Ovary (tissue), 9 donors: Measurements from ENCODE around the gene PYDC2. TPM values are rescaled to one million over a fixed set of nuclear protein-coding genes. Genes with fewer than 3 reads are reported as not detected.

ENCODE experiments used
- DNase-seq, 5 donors: peaks; one replicate each; pipeline ENCODE4 v3.0.0-alpha.2; 2019 to 2020
- H3K27ac ChIP-seq, 2 donors: fragments of 200-600 bp; one replicate each; pipeline versions ENCODE4 v1.5.1 to v1.8.0; 2019 to 2022
- H3K27me3 ChIP-seq: fragments of 200-600 bp; one replicate; pipeline ENCODE4 v1.8.0; 2022
- H3K36me3 ChIP-seq: fragments of 200-600 bp; sonication (generic); one replicate; pipeline ENCODE4 v1.5.1; 2019
- H3K4me1 ChIP-seq: one replicate; pipeline ENCODE4 v1.8.1; 2013; ENCODE audit warnings: mild to moderate bottlenecking, moderate library complexity; ENCODE audit not compliant: insufficient read depth
- H3K4me3 ChIP-seq: fragments of 200-600 bp; sonication (generic); one replicate; pipeline ENCODE4 v1.5.1; 2017
- H3K9me3 ChIP-seq, 2 donors: fragments of 200-600 bp in 1 of 2; sonication (generic) in 1 of 2; one replicate each; pipeline versions ENCODE4 v1.5.1 to v1.8.1; 2013 to 2019; ENCODE audit warnings: mild to moderate bottlenecking in 1 of 2, moderate library complexity in 1 of 2
- EP300 ChIP-seq: sonication (generic); formaldehyde crosslinking; IDR thresholded peaks from one replicate; pipeline ENCODE4 v1.6.1; 2017; ENCODE audit warnings: antibody characterized with exemption
- POLR2A ChIP-seq: fragments of 450-650 bp; IDR thresholded peaks from one replicate; pipeline ENCODE4 v1.6.1; 2017; ENCODE audit warnings: antibody characterized with exemption, mild to moderate bottlenecking, moderate library complexity
- WGBS, 3 donors: extraction: QIAGEN DNeasy Blood & Tissue Kit in 1 of 3; methylation state at CpG; one replicate each; pipeline versions ENCODE4 v1.1.5 to v1.1.7; 2013 to 2017; 5-methylcytosine and 5-hydroxymethylcytosine counted together
- intact Hi-C, 4 donors: fragments of 100-400 bp; cut with DNase I; formaldehyde crosslinking; loops; one replicate each; pipeline versions ENCODE4 v1.11.0 to v1.15.1; 2022 to 2023
- polyA plus RNA-seq, 2 donors: library from polyadenylated mRNA; stranded (reverse); fragments of 200-250 nt in 1 of 2; fragments of 350-450 nt in 1 of 2; fragmentation: Illumina TruSeq in 1 of 2; extraction: RNeasy Lipid Tissue Mini Kit (QIAGEN cat#74804) in 1 of 2; gene quantifications; one replicate each; pipeline ENCODE4 v1.2.3, GENCODE V29; 2013 to 2014
- total RNA-seq, 7 donors: library from RNA; depleted of rRNA in 2 of 7; stranded (reverse); fragments of >200 nt in 2 of 7; fragmentation: NEBNext Ultra II Directional in 3 of 7; extraction: Animal tissue kit (Norgen Biotek cat#: 25700) in 3 of 7; gene quantifications; one replicate each; pipeline versions ENCODE4 v1.1.0 to v1.2.4, GENCODE V29; 2016 to 2023
- TF ChIP-seq, protein P1 (sequence below), 3 donors: fragments of 450-650 bp in 2 of 3; fragments of 200-600 bp in 1 of 3; IDR thresholded peaks; one replicate each; pipeline versions ENCODE4 v1.5.1 to v1.8.0; 2016 to 2022; ENCODE audit warnings: antibody characterized with exemption in 3 of 3, mild to moderate bottlenecking in 1 of 3
- donor health status: DM: no; HTN: no; CAD: no; lungs with moderate emphysema.
- donor health status: DM: no; HTN: no; CAD: no.
- donor health status: Bipolar disorder and iron deficiency.
- donor health status: DM: yes; HTN: yes; CAD: no.
- donor health status: DM: no; HTN: no; CAD: no.
- donor health status: DM: yes; HTN: yes; CAD: no.

The PYDC2 gene
- total and polyA plus RNA-seq, 9 donors: 1.1 TPM; not detected in 8

DNA sequence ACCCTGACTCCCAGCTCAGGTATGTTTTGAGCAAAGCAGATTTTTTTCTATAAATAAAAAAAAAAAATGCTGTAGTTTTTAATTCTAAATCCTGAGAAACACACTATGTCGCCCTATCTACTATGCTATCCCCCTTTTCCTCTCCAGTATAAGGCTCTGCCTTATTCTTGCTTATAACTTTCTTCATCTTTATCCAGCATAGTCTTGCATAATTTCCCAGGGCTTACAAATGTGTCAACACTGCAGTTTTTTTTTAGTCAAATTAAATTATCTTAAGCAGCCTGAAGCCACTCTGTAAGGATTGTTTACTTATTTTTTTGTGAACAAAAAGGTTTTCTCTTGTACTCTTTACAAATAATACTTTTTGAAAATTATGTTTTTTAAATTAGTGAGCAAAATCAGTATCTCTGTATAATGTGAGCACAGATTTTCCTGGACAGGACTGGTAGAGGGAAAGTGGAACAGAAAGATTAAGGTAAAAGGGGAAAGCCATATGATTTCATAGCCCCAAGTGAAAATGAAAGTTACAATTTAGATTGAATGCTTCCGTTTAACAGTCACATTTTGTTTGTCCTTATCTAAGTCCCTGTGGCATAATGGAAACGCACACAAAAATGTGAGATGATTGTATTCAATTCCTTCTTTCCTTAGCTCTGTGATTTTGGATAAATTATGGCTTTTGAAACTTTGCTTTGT lies 5.6 kb upstream of the PYDC2 start:
- Histone ChIP-seq H3K36me3 (no peaks in the 10 kb centered on the region), H3K27me3 (no peaks in the 10 kb centered on the region), H3K4me3 (no peak overlapping the region), H3K4me1 (no peaks in the 10 kb centered on the region), H3K9me3 (no peaks in the 10 kb centered on the region), H3K27ac (no peak overlapping the region)
- no peak for DNase-seq
- TF ChIP-seq POLR2A (no peak), EP300 (no peak)
- TF ChIP-seq, protein P1, sequence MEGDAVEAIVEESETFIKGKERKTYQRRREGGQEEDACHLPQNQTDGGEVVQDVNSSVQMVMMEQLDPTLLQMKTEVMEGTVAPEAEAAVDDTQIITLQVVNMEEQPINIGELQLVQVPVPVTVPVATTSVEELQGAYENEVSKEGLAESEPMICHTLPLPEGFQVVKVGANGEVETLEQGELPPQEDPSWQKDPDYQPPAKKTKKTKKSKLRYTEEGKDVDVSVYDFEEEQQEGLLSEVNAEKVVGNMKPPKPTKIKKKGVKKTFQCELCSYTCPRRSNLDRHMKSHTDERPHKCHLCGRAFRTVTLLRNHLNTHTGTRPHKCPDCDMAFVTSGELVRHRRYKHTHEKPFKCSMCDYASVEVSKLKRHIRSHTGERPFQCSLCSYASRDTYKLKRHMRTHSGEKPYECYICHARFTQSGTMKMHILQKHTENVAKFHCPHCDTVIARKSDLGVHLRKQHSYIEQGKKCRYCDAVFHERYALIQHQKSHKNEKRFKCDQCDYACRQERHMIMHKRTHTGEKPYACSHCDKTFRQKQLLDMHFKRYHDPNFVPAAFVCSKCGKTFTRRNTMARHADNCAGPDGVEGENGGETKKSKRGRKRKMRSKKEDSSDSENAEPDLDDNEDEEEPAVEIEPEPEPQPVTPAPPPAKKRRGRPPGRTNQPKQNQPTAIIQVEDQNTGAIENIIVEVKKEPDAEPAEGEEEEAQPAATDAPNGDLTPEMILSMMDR (IDR thresholded peaks at IDR 0.05): no peak
- intact Hi-C loops: no loop called here
- WGBS, 3 donors: 21 to 28% (median 25%) methylated on average over 3 of the region's 3 CpGs

GRCh38 chr3:191460360-191460759 lies 603 bp upstream of the PYDC2 start:
- WGBS, 3 donors: 88 to 94% (median 92%) methylated on average over 2 of the region's 2 CpGs
- Histone ChIP-seq H3K4me3 (no peak overlapping the region), H3K27ac (no peak overlapping the region), H3K27me3 (no peaks in the 10 kb centered on the region), H3K4me1 (no peaks in the 10 kb centered on the region), H3K9me3 (no peaks in the 10 kb centered on the region), H3K36me3 (no peaks in the 10 kb centered on the region)
- DNase-seq: no peak
- intact Hi-C loops: no loop called here
- TF ChIP-seq EP300 (no peak), POLR2A (no peak)
- TF ChIP-seq, protein P1 (IDR thresholded peaks at IDR 0.05): no peak

GRCh38 chr3:191470080-191470479 lies 9.1 kb downstream of the PYDC2 start:
- Histone ChIP-seq H3K36me3 (no peaks in the 10 kb centered on the region), H3K9me3 (no peaks in the 10 kb centered on the region), H3K4me1 (no peaks in the 10 kb centered on the region), H3K27me3 (no peaks in the 10 kb centered on the region), H3K4me3 (no peak overlapping the region), H3K27ac (no peak overlapping the region)
- no peak for DNase-seq
- TF ChIP-seq EP300: no peak
- no peak for TF ChIP-seq POLR2A
- TF ChIP-seq, protein P1 (IDR thresholded peaks at IDR 0.05): no peak
- intact Hi-C loops: no loop called here

DNA sequence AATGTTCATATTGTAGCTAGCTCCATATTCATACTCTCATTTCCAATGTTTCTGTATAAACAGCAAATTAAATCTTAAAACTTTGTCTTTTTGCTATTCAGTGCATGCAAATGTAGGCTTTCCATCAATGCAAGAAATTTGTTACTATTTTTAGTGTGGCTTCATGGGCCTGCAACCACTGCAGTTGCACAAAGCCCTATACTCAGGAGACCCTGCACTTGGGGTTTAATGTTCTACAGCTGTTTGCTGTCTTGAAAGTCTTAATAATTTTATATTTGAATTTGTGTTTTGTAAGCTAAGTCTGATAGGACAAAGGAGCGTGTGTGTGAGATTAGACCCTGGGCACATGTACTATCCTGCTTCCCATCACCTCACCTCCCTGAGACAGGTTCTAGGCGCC lies 9.6 kb downstream of the PYDC2 start:
- no peak overlapping the region for H3K27ac ChIP-seq
- no peak for DNase-seq
- WGBS, 3 donors: 71 to 86% (median 80%) methylated on average over 2 of the region's 2 CpGs
- H3K36me3 ChIP-seq: no peaks in the 10 kb centered on the region
- no peaks in the 10 kb centered on the region for H3K9me3 ChIP-seq
- TF ChIP-seq, protein P1 (IDR thresholded peaks at IDR 0.05): no peak
- no peak for TF ChIP-seq EP300
- TF ChIP-seq POLR2A: no peak
- H3K27me3 ChIP-seq: no peaks in the 10 kb centered on the region
- no peaks in the 10 kb centered on the region for H3K4me1 ChIP-seq
- intact Hi-C loops: no loop called here
- H3K4me3 ChIP-seq: no peak overlapping the region
